HG03469 (cell line): ENCODE measurements around the gene CTSD.

ENCODE experiments used
- ATAC-seq: cut with Tn5 transposase; IDR thresholded peaks from one replicate; pipeline ENCODE4 v1.9.1; 2021; ENCODE audit warnings: mild to moderate bottlenecking, moderate library complexity, moderate number of reproducible peaks; ENCODE audit not compliant: unreplicated experiment

The CTSD gene

GRCh38 chr11:1756791-1757771 is 6.6 kb downstream of the CTSD start:
- no peak for ATAC-seq

- ATAC-seq, result no peak
Observed at GRCh38 chr11:1755692-1756561, 7.8 kb downstream of the CTSD start.

- ATAC-seq, result no peak
Observed at GRCh38 chr11:1755344-1755691, 8.4 kb downstream of the CTSD start.

GRCh38 chr11:1754376-1755150 is 9.2 kb downstream of the CTSD start:
- no peak for ATAC-seq

- ATAC-seq, result no peak
Observed at GRCh38 chr11:1753929-1754305, 9.8 kb downstream of the CTSD start.

- no peak for ATAC-seq
Observed at GRCh38 chr11:1753229-1753928, 10.3 kb downstream of the CTSD start.

- no peak for ATAC-seq
Observed at GRCh38 chr11:1752907-1753228, 10.9 kb downstream of the CTSD start.

- ATAC-seq, result no peak
Observed at GRCh38 chr11:1751999-1752906, 11.5 kb downstream of the CTSD start.

- ATAC-seq, result no peak
Observed at GRCh38 chr11:1751531-1751921, 12.2 kb downstream of the CTSD start.

GRCh38 chr11:1750840-1751530 is 12.7 kb downstream of the CTSD start:
- ATAC-seq, result no peak

- no peak for ATAC-seq
Observed at GRCh38 chr11:1750481-1750839, 13.3 kb downstream of the CTSD start, which contains the start of gene IFITM10. TSS of gene IFITM10 (minus strand) at chr11:1750595. CDS start at chr11:1750442, 153 bp downstream.

GRCh38 chr11:1749395-1750351 is 14.1 kb downstream of the CTSD start:
- no peak for ATAC-seq

- no peak for ATAC-seq
Observed at GRCh38 chr11:1748636-1749394, 14.9 kb downstream of the CTSD start.

GRCh38 chr11:1747753-1748635 is 15.7 kb downstream of the CTSD start:
- ATAC-seq, result no peak

- ATAC-seq, result no peak
Observed at GRCh38 chr11:1746956-1747752, 16.6 kb downstream of the CTSD start.
